ENCODE data around the gene DCBLD2.
A peak's percentile ranks its signal among the peaks of the same experiment; 100 is the strongest.

DCBLD2 gene

GRCh38 chr3:98901392-98902350, at the start of gene DCBLD2:
Gene DCBLD2 (minus strand): TSS chr3:98901695. CDS start chr3:98901326, 369 bp downstream.
- peak; percentile 86 to 90 for DNase-seq (ENCODE audit: low read depth in 2 of 2)

GRCh38 chr3:98945666-98946065, 44.2 kb upstream of the DCBLD2 start:
- DNase-seq (ENCODE audit: low read depth in 2 of 2), result no peak

GRCh38 chr3:98945101-98945524, 43.6 kb upstream of the DCBLD2 start:
- no peak for DNase-seq (ENCODE audit: low read depth in 2 of 2)

- no peak for DNase-seq (ENCODE audit: low read depth in 2 of 2)
Observed at GRCh38 chr3:98930413-98930812, 28.9 kb upstream of the DCBLD2 start.

- DNase-seq (ENCODE audit: low read depth in 2 of 2), result no peak
Observed at GRCh38 chr3:98921957-98922356, 20.5 kb upstream of the DCBLD2 start.

- DNase-seq (ENCODE audit: low read depth in 2 of 2), result no peak
Observed at GRCh38 chr3:98920166-98920565, 18.7 kb upstream of the DCBLD2 start.

GRCh38 chr3:98918586-98918985, 17.1 kb upstream of the DCBLD2 start:
- DNase-seq (ENCODE audit: low read depth in 2 of 2), result no peak

- no peak for DNase-seq (ENCODE audit: low read depth in 2 of 2)
Observed at GRCh38 chr3:98917608-98918007, 16.1 kb upstream of the DCBLD2 start.

GRCh38 chr3:98914210-98915080, 12.9 kb upstream of the DCBLD2 start:
- DNase-seq (ENCODE audit: low read depth in 2 of 2), result no peak

- no peak for DNase-seq (ENCODE audit: low read depth in 2 of 2)
Observed at GRCh38 chr3:98912448-98912847, 11.0 kb upstream of the DCBLD2 start.

- DNase-seq (ENCODE audit: low read depth in 2 of 2), result no peak
Observed at GRCh38 chr3:98906230-98906629, 4.7 kb upstream of the DCBLD2 start.

- no peak for DNase-seq (ENCODE audit: low read depth in 2 of 2)
Observed at GRCh38 chr3:98903705-98904481, 2.4 kb upstream of the DCBLD2 start.

GRCh38 chr3:98903099-98903498, 1.6 kb upstream of the DCBLD2 start:
- no peak for DNase-seq (ENCODE audit: low read depth in 2 of 2)

GRCh38 chr3:98902351-98902740, 851 bp upstream of the DCBLD2 start:
- no peak for DNase-seq (ENCODE audit: low read depth in 2 of 2)

GRCh38 chr3:98901119-98901391, 440 bp downstream of the DCBLD2 start:
- no peak for DNase-seq (ENCODE audit: low read depth in 2 of 2)

GRCh38 chr3:98900265-98901118, 1.0 kb downstream of the DCBLD2 start:
- DNase-seq (ENCODE audit: low read depth in 2 of 2), result peak in 1 of 2 donors; percentile 1

GRCh38 chr3:98897701-98898100, 3.8 kb downstream of the DCBLD2 start:
- DNase-seq (ENCODE audit: low read depth in 2 of 2), result no peak

- DNase-seq (ENCODE audit: low read depth in 2 of 2), result no peak
Observed at GRCh38 chr3:98894791-98895576, 6.5 kb downstream of the DCBLD2 start.

GRCh38 chr3:98893740-98894139, 7.8 kb downstream of the DCBLD2 start:
- no peak for DNase-seq (ENCODE audit: low read depth in 2 of 2)

GRCh38 chr3:98892263-98892662, 9.2 kb downstream of the DCBLD2 start:
- DNase-seq (ENCODE audit: low read depth in 2 of 2), result no peak
